H1 (cell line): ENCODE data around the gene WDR43. TPM values are rescaled to one million over a fixed set of nuclear protein-coding genes. Genes with fewer than 3 reads are reported as not detected.
A peak's percentile ranks its signal among the peaks of the same experiment; 100 is the strongest.

ENCODE experiments used
- CTCF ChIA-PET: fragments of 300-600 bp; sonication (Branson Sonifier 250); formaldehyde crosslinking; loops from one replicate; lab custom pipeline; 2021; ENCODE audit not compliant: partially characterized antibody; lab: Charles Lee
- POLR2A ChIA-PET: fragments of 300-600 bp; sonication (Branson Sonifier 250); formaldehyde crosslinking; loops from one replicate; lab custom pipeline; 2021; ENCODE audit warnings: inconsistent platforms; ENCODE audit not compliant: partially characterized antibody; lab: Charles Lee
- DNase-seq, 2 experiments: peaks; one replicate each; pipeline versions ENCODE4 v3.0.0 to v3.0.0-alpha.2; 2010 to 2022; ENCODE audit warnings: low spot score in 2 of 2, low read depth in 1 of 2, mixed read lengths in 1 of 2
- FAIRE-seq: peaks from 2 replicates; lab custom pipeline; 2011; peaks lifted over from hg19 to GRCh38; lab: Jason Lieb, UNC
- H2AFZ ChIP-seq: 2 replicates; pipeline ENCODE4 v1.8.1; 2012; ENCODE audit warnings: low read length, inconsistent platforms
- H2AK5ac ChIP-seq: 2 replicates; pipeline ENCODE4 v1.6.1; 2013; ENCODE audit warnings: low read depth, low read length
- H2BK120ac ChIP-seq: replicated peaks from 2 replicates; pipeline ENCODE3; 2013; ENCODE audit warnings: low read depth, low read length, inconsistent platforms
- H2BK12ac ChIP-seq: 2 replicates; pipeline ENCODE4 v1.6.1; 2013; ENCODE audit warnings: low read depth, low read length
- H2BK15ac ChIP-seq: 2 replicates; pipeline ENCODE4 v1.6.1; 2013; ENCODE audit warnings: low read length
- H2BK20ac ChIP-seq: 2 replicates; pipeline ENCODE4 v1.6.1; 2013; ENCODE audit warnings: low read length
- H2BK5ac ChIP-seq: 2 replicates; pipeline ENCODE4 v1.6.1; 2013; ENCODE audit warnings: low read depth, low read length
- H3K14ac ChIP-seq: 2 replicates; pipeline ENCODE4 v1.6.1; 2013; ENCODE audit warnings: inconsistent platforms; ENCODE audit not compliant: insufficient read length
- H3K18ac ChIP-seq: 2 replicates; pipeline ENCODE4 v1.6.1; 2013; ENCODE audit warnings: low read length; ENCODE audit errors: extremely low read depth
- H3K23ac ChIP-seq: 2 replicates; pipeline ENCODE4 v1.6.1; 2013; ENCODE audit warnings: inconsistent platforms; ENCODE audit not compliant: insufficient read length
- H3K23me2 ChIP-seq: 2 replicates; pipeline ENCODE4 v1.6.1; 2013; ENCODE audit warnings: low read depth, low read length
- H3K27ac ChIP-seq: 2 replicates; pipeline ENCODE4 v1.6.1; 2011; ENCODE audit warnings: low read depth, low read length, inconsistent platforms
- H3K27me3 ChIP-seq, 4 experiments: replicated peaks in 1 of 4; 1 replicate in 1 of 4; 2 replicates in 3 of 4; pipeline versions ENCODE4 v1.6.1 to v1.8.1; 2011 to 2013; ENCODE audit warnings: low read length in 3 of 4, mild to moderate bottlenecking in 3 of 4, inconsistent platforms in 2 of 4, mixed read lengths in 2 of 4, moderate library complexity in 1 of 4; ENCODE audit not compliant: control insufficient read depth in 3 of 4, insufficient read depth in 3 of 4; ENCODE audit errors: extremely low read depth in 1 of 4
- H3K36me3 ChIP-seq, 4 experiments: 2 replicates each; pipeline versions ENCODE4 v1.6.1 to v1.8.1; 2011 to 2013; ENCODE audit warnings: mild to moderate bottlenecking in 4 of 4, low read length in 3 of 4, moderate library complexity in 2 of 4, control low read depth in 1 of 4, inconsistent platforms in 1 of 4; ENCODE audit not compliant: insufficient read depth in 4 of 4, control insufficient read depth in 2 of 4
- H3K4ac ChIP-seq: replicated peaks from 2 replicates; pipeline ENCODE3; 2013; ENCODE audit warnings: low read length, low read depth, mixed read lengths, inconsistent platforms; ENCODE audit not compliant: insufficient read length
- H3K4me1 ChIP-seq, 4 experiments: replicated peaks in 1 of 4; 1 replicate in 1 of 4; 2 replicates in 3 of 4; pipeline versions ENCODE4 v1.6.1 to v1.8.1; 2011 to 2013; ENCODE audit warnings: low read length in 3 of 4, inconsistent platforms in 2 of 4, mixed read lengths in 1 of 4; ENCODE audit not compliant: insufficient read depth in 4 of 4, control insufficient read depth in 3 of 4
- H3K4me2 ChIP-seq, 2 experiments: 2 replicates each; pipeline versions ENCODE4 v1.6.1 to v1.8.1; 2011 to 2013; ENCODE audit warnings: low read depth in 2 of 2, low read length in 2 of 2, control low read depth in 1 of 2, inconsistent platforms in 1 of 2, mild to moderate bottlenecking in 1 of 2; ENCODE audit not compliant: insufficient read depth in 1 of 2
- H3K4me3 ChIP-seq, 4 experiments: fragments of 200-600, 300-600 bp in 1 of 4; sonication (generic), shearing (Covaris generic), sonication (Bioruptor Twin) in 1 of 4; 2 replicates each; pipeline versions ENCODE4 v1.5.1 to v1.8.1; 2011 to 2016; ENCODE audit warnings: low read length in 4 of 4, low read depth in 3 of 4, control low read depth in 2 of 4, inconsistent platforms in 2 of 4, mild to moderate bottlenecking in 2 of 4, mixed read lengths in 1 of 4, moderate library complexity in 1 of 4; ENCODE audit not compliant: insufficient read depth in 2 of 4; ENCODE audit errors: extremely low read depth in 1 of 4
- H3K56ac ChIP-seq: replicated peaks from 2 replicates; pipeline ENCODE3; 2013; ENCODE audit warnings: low read depth, mild to moderate bottlenecking, mixed read lengths, low read length, inconsistent platforms; ENCODE audit not compliant: insufficient read length
- H3K79me1 ChIP-seq: 2 replicates; pipeline ENCODE4 v1.6.1; 2013; ENCODE audit warnings: low read depth, low read length, control low read depth
- H3K79me2 ChIP-seq, 2 experiments: 2 replicates each; pipeline versions ENCODE4 v1.6.1 to v1.8.1; 2012 to 2013; ENCODE audit warnings: low read length in 2 of 2, mild to moderate bottlenecking in 2 of 2, inconsistent platforms in 1 of 2; ENCODE audit not compliant: insufficient read depth in 2 of 2, control insufficient read depth in 1 of 2
- H3K9ac ChIP-seq, 4 experiments: replicated peaks in 1 of 4; 1 replicate in 1 of 4; 2 replicates in 3 of 4; pipeline versions ENCODE4 v1.6.1 to v1.8.1; 2011 to 2013; ENCODE audit warnings: low read depth in 3 of 4, low read length in 3 of 4, control low read depth in 2 of 4, mild to moderate bottlenecking in 2 of 4, moderate library complexity in 2 of 4, inconsistent platforms in 1 of 4; ENCODE audit errors: extremely low read depth in 1 of 4
- H3K9me3 ChIP-seq, 2 experiments: 2 replicates each; pipeline versions ENCODE4 v1.6.1 to v1.8.1; 2012 to 2013; ENCODE audit warnings: mild to moderate bottlenecking in 2 of 2, moderate library complexity in 2 of 2, control low read depth in 1 of 2, inconsistent platforms in 1 of 2, low read depth in 1 of 2, low read length in 1 of 2, mixed read lengths in 1 of 2; ENCODE audit not compliant: insufficient read depth in 2 of 2
- H4K20me1 ChIP-seq, 2 experiments: replicated peaks in 1 of 2; 2 replicates each; pipeline versions ENCODE3 to v1.8.1; 2011 to 2013; ENCODE audit warnings: inconsistent platforms in 2 of 2, low read length in 2 of 2, mild to moderate bottlenecking in 1 of 2; ENCODE audit not compliant: insufficient read depth in 2 of 2, control insufficient read depth in 1 of 2
- H4K5ac ChIP-seq: 2 replicates; pipeline ENCODE4 v1.6.1; 2013; ENCODE audit warnings: low read length, low read depth, mixed read lengths, inconsistent platforms; ENCODE audit not compliant: insufficient read length
- H4K8ac ChIP-seq: 2 replicates; pipeline ENCODE4 v1.8.0; 2013; ENCODE audit warnings: mild to moderate bottlenecking, moderate library complexity, low read length, inconsistent platforms; ENCODE audit not compliant: insufficient read depth; ENCODE audit errors: extremely low read depth
- H4K91ac ChIP-seq: replicated peaks from 2 replicates; pipeline ENCODE3; 2013; ENCODE audit warnings: low read length, mixed read lengths, inconsistent platforms; ENCODE audit not compliant: insufficient read length
- GABPA ChIP-seq: IDR thresholded peaks from 2 replicates; pipeline ENCODE4 v1.6.1; 2011; ENCODE audit warnings: mild to moderate bottlenecking, low read length, moderate library complexity, borderline replicate concordance; ENCODE audit not compliant: insufficient read depth
- MAFK ChIP-seq: IDR thresholded peaks from 2 replicates; pipeline ENCODE4 v1.6.1; 2012; ENCODE audit warnings: low read depth, mild to moderate bottlenecking, improper control_type of control experiment, low read length
- RAD21 ChIP-seq, 2 experiments: IDR thresholded peaks in 1 of 2; conservative IDR thresholded peaks in 1 of 2; 2 replicates each; pipeline ENCODE4 v1.6.1; 2011; ENCODE audit warnings: low read depth in 2 of 2, low read length in 2 of 2, improper control_type of control experiment in 1 of 2, inconsistent platforms in 1 of 2, mild to moderate bottlenecking in 1 of 2, moderate library complexity in 1 of 2
- SP4 ChIP-seq: IDR thresholded peaks from 2 replicates; pipeline ENCODE4 v1.6.1; 2012; ENCODE audit warnings: low read length, inconsistent platforms
- SRF ChIP-seq: IDR thresholded peaks from 2 replicates; pipeline ENCODE4 v1.6.1; 2011; ENCODE audit warnings: mild to moderate bottlenecking, low read depth, low read length, moderate library complexity
- WGBS, 2 experiments: shearing (Covaris generic) in 1 of 2; methylation state at CpG; one replicate each; pipeline versions ENCODE4 v1.1.6 to v1.1.7; 2013 to 2015; ENCODE audit warnings: low lambda C conversion rate in 2 of 2, mixed read lengths in 2 of 2, inconsistent platforms in 1 of 2, low coverage in 1 of 2, missing lambda C conversion rate in 1 of 2; ENCODE audit not compliant: insufficient replicate concordance in 2 of 2, insufficient coverage in 1 of 2, insufficient read length in 1 of 2; ENCODE audit errors: extremely low coverage in 1 of 2, missing lambda C conversion rate in 1 of 2; 5-methylcytosine and 5-hydroxymethylcytosine counted together
- polyA plus RNA-seq, 7 experiments: library from polyadenylated mRNA; depleted of rRNA in 3 of 7; stranded (reverse) in 5 of 7; unstranded in 2 of 7; fragments of >200 nt in 5 of 7; fragments of 200-250 nt in 2 of 7; gene quantifications; 1 replicate in 5 of 7; 2 replicates in 1 of 7; 4 replicates in 1 of 7; pipeline versions ENCODE4 v1.2.1 to v1.2.3, GENCODE V29; 2011 to 2013; ENCODE audit warnings: missing spikeins in 2 of 7, mixed read lengths in 2 of 7
- total RNA-seq: library from RNA; stranded (reverse); fragmentation: NEBNext Ultra II Directional; extraction: Animal tissue kit (Norgen Biotek cat#: 25700); gene quantifications from 2 replicates; pipeline ENCODE4 v1.2.1, GENCODE V29; 2021

WDR43 gene
- total and polyA plus RNA-seq, 2 of the 8 experiments (the other 6 are each of a cell fraction or from before 2014, with no cell fraction given) = 57.8 to 142 TPM

DNA sequence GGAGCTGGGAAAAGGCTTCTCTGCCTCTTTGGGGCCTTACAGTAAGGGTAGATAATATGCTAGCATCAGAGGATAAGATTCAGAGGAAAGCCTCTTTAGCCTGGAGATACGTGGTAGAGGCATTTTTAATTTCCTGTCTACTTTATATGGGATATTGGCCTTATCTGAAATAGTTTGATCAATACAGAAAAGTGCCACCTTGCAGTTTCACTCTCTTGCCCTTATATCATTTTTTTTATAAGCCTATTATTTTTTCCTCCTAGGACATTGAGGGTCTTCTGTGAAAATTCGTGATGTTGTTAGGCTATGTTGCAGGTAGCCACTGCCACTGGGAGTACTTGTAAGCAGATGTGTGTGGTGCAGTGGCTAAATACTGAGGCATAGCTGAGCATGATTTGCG is 46.5 kb downstream of the WDR43 start:
- no peak for TF ChIP-seq RAD21 (IDR thresholded peaks at IDR 0.05 in 1 of 2, conservative IDR thresholded peaks at IDR 0.05 in 1 of 2; ENCODE audit: low read depth in 2 of 2, low read length in 2 of 2)
- TF ChIP-seq GABPA = no peak
- TF ChIP-seq MAFK = peak; percentile 4; the same call in 1 of the 2 replicates
- no peak for TF ChIP-seq SP4
- TF ChIP-seq SRF = no peak
- Histone ChIP-seq H2BK15ac (no peak overlapping the region), H3K18ac (no peak overlapping the region), H3K4ac (no peak overlapping the region), H3K23ac (no peak overlapping the region), H4K5ac (no peak overlapping the region), H3K4me1 (no peaks in the 10 kb centered on the region), H3K27me3 (no peaks in the 10 kb centered on the region), H3K79me2 (no peaks in the 10 kb centered on the region), H3K4me3 (no peak overlapping the region), H2AFZ (no peak overlapping the region), H2BK120ac (no peak overlapping the region), H3K23me2 (no peaks in the 10 kb centered on the region), H3K27ac (no peak overlapping the region), H3K4me2 (no peak overlapping the region), H3K9me3 (no peaks in the 10 kb centered on the region), H3K14ac (no peak overlapping the region), H2BK5ac (no peak overlapping the region), H2BK20ac (no peak overlapping the region), H3K9ac (no peak overlapping the region), H3K56ac (no peak overlapping the region), H3K36me3 (peaks cover 32 to 82% (median 71%) of the 10 kb centered on the region in 4 experiments), H2AK5ac (no peak overlapping the region), H4K8ac (no peak overlapping the region), H3K79me1 (peaks cover 3% of the 10 kb centered on the region; the same call in 1 of the 2 replicates), H4K20me1 (peaks cover 3 to 4% of the 10 kb centered on the region in 2 experiments), H2BK12ac (no peak overlapping the region), H4K91ac (no peak overlapping the region)
- DNase-seq (no peak), FAIRE-seq (no peak)
- ChIA-PET CTCF (interaction anchor here (0.6 kb wide), 1 partner anchor 31 kb away, joined by 3 read pairs; no protein-coding TSS in a partner anchor), POLR2A (interaction anchor here (1.3 to 3.6 kb wide), 3 partner anchors 10 to 46 kb away, joined by 4 to 16 read pairs (median 11); partner anchors contain the start of gene WDR43)
- WGBS, 2 experiments = 91% methylated on average over 3 of the region's 3 CpGs; no CpG with 5 or more reads in 1 of the 2 experiments
